Transverse colon (tissue), 3 donors: ENCODE results near the gene FITM2.

ENCODE experiments used
- EP300 ChIP-seq: sonication (generic); formaldehyde crosslinking; IDR thresholded peaks from one replicate; pipeline ENCODE4 v1.6.1; 2017; ENCODE audit warnings: antibody characterized with exemption, low read depth
- TF ChIP-seq, protein P1 (sequence below), 5 experiments: fragments of 200-600 bp in 3 of 5; fragments of 450-650 bp in 2 of 5; sonication (generic) in 3 of 5; IDR thresholded peaks; 1 replicate in 2 of 5; 2 replicates in 3 of 5; pipeline ENCODE4 v1.5.1; 2016 to 2017; ENCODE audit warnings: antibody characterized with exemption in 5 of 5, inconsistent platforms in 3 of 5, mild to moderate bottlenecking in 2 of 5, moderate library complexity in 1 of 5

DNA sequence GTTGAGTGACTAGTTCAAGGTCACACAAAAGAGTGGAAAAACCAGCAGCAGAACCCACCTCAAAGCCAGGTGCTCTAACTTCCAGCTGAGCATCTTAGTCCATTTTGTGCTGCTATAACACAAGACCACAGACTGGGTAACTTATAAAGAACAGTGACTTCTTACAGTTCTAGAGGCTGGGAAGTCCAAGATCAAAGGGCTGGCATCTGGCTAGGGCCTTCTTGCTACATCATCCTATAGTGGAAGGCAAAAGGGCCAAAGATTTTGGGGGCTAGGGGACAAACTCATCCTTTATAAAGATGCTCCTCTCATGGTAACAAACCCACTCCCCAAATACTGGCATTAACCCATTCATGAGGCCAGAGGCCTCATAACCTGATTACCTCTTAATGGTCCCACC, 9.7 kb downstream of the FITM2 start:
- TF ChIP-seq, protein P1, sequence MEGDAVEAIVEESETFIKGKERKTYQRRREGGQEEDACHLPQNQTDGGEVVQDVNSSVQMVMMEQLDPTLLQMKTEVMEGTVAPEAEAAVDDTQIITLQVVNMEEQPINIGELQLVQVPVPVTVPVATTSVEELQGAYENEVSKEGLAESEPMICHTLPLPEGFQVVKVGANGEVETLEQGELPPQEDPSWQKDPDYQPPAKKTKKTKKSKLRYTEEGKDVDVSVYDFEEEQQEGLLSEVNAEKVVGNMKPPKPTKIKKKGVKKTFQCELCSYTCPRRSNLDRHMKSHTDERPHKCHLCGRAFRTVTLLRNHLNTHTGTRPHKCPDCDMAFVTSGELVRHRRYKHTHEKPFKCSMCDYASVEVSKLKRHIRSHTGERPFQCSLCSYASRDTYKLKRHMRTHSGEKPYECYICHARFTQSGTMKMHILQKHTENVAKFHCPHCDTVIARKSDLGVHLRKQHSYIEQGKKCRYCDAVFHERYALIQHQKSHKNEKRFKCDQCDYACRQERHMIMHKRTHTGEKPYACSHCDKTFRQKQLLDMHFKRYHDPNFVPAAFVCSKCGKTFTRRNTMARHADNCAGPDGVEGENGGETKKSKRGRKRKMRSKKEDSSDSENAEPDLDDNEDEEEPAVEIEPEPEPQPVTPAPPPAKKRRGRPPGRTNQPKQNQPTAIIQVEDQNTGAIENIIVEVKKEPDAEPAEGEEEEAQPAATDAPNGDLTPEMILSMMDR (IDR thresholded peaks at IDR 0.05): no peak
- TF ChIP-seq EP300: no peak
